HFFc6 (cell line): ENCODE results near the gene OPCML. TPM values are rescaled to one million over a fixed set of nuclear protein-coding genes. Genes with fewer than 3 reads are reported as not detected.

Source experiments
- DNase-seq: peaks from one replicate; pipeline ENCODE4 v3.0.0-alpha.2; 2018
- H3K27ac Mint-ChIP-seq: 2 replicates; pipeline ENCODE4 v1.8.0; 2020; ENCODE audit warnings: mild to moderate bottlenecking, mixed read lengths
- H3K27me3 Mint-ChIP-seq: 2 replicates; pipeline ENCODE4 v1.8.0; 2021; ENCODE audit warnings: mild to moderate bottlenecking, moderate library complexity, mixed read lengths; ENCODE audit not compliant: insufficient read depth
- H3K36me3 Mint-ChIP-seq: 2 replicates; pipeline ENCODE4 v1.8.0; 2021; ENCODE audit warnings: low read depth, mixed read lengths
- H3K4me1 Mint-ChIP-seq: 2 replicates; pipeline ENCODE4 v1.8.0; 2020; ENCODE audit warnings: low read depth, mixed read lengths
- H3K4me3 Mint-ChIP-seq: 2 replicates; pipeline ENCODE4 v1.8.0; 2020; ENCODE audit warnings: mild to moderate bottlenecking, moderate library complexity, mixed read lengths
- H3K9me3 Mint-ChIP-seq: 2 replicates; pipeline ENCODE4 v1.8.0; 2020; ENCODE audit warnings: mild to moderate bottlenecking, mixed read lengths
- total RNA-seq, 6 experiments: library from RNA; stranded (reverse); fragmentation: NEBNext Ultra II Directional; extraction: Animal tissue kit (Norgen Biotek cat#: 25700); gene quantifications; 2 replicates in 1 of 6; 3 replicates in 5 of 6; pipeline ENCODE4 v1.2.3, GENCODE V29; 2021
- TF ChIP-seq, protein P1 (sequence below): fragments of 200-600 bp; sonication (generic); IDR thresholded peaks from 2 replicates; pipeline ENCODE4 v1.5.0; 2021; ENCODE audit warnings: antibody characterized with exemption, mild to moderate bottlenecking

The OPCML gene
- total RNA-seq, 6 experiments from 2014 or later, result 0.11 to 1.7 (median 0.33) TPM

DNA sequence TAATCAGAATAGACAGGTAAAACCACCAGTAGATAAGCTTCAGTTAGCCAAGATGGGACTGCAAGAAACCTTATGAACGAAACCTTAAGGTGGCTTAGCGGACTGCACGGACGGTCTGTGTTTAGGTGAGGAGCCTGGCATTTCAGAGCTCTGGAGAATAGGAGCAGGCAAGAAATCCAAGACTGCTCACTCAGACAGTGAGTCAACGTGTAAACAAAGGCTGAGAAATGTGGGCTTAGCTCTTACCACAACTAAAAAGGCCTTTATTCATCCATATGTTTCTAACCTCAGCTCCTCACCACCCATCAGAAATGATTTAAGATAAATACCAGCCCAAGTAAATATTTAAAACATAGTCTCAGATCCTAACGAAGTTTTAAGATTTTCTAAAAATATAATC is 657.7 kb downstream of the OPCML start:
- TF ChIP-seq, protein P1, sequence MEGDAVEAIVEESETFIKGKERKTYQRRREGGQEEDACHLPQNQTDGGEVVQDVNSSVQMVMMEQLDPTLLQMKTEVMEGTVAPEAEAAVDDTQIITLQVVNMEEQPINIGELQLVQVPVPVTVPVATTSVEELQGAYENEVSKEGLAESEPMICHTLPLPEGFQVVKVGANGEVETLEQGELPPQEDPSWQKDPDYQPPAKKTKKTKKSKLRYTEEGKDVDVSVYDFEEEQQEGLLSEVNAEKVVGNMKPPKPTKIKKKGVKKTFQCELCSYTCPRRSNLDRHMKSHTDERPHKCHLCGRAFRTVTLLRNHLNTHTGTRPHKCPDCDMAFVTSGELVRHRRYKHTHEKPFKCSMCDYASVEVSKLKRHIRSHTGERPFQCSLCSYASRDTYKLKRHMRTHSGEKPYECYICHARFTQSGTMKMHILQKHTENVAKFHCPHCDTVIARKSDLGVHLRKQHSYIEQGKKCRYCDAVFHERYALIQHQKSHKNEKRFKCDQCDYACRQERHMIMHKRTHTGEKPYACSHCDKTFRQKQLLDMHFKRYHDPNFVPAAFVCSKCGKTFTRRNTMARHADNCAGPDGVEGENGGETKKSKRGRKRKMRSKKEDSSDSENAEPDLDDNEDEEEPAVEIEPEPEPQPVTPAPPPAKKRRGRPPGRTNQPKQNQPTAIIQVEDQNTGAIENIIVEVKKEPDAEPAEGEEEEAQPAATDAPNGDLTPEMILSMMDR, result no peak
- Mint-ChIP-seq H3K27ac (no peak overlapping the region), H3K4me3 (no peak overlapping the region; the same call in 1 of the 2 replicates), H3K36me3 (no peaks in the 10 kb centered on the region), H3K9me3 (no peaks in the 10 kb centered on the region; the same call in 1 of the 2 replicates), H3K4me1 (peaks cover 13% of the 10 kb centered on the region), H3K27me3 (peaks cover 5% of the 10 kb centered on the region)
- peak; percentile 67 for DNase-seq

DNA sequence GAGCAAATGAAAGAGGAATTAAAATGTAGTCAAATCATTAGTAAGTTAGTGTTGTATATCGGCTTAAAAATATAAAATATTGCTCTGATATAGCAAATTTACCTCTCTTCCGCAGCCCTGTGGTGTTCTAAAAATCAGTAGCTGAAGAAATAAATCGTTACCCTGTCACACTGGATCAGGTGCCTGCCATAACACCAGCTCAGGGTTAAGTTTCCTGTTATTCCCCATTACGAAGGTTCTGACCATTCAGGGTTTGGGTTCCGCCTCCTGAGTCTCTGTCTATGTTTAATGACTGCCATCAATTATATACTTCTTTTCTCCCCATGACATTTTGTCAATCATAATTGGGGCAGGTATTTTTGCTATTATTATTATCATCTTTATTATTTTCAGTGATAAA is 658.5 kb downstream of the OPCML start:
- Mint-ChIP-seq H3K4me1 (peaks cover 13% of the 10 kb centered on the region), H3K4me3 (no peak overlapping the region), H3K9me3 (no peaks in the 10 kb centered on the region; the same call in 1 of the 2 replicates), H3K27me3 (peaks cover 5% of the 10 kb centered on the region), H3K36me3 (no peaks in the 10 kb centered on the region), H3K27ac (no peak overlapping the region)
- no peak for DNase-seq
- TF ChIP-seq, protein P1, result no peak

DNA sequence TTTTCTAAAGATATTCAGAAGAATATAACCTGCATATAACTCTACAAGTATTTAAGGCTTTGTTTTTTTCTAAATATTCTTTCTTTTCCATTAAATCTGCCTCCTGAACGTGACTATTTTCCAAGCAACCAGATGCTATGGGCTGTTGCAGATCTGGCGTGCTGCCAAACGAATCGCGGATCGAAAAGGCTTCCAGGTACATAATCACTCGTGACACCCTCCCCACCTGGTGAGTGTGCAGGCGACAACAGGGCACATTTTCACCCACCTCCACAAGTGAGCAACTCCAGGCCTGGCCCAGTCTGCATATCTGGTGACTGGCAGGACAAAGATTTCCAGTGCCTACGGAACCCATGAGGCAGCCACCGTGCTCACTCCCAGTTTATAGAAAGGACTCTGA is 660.1 kb downstream of the OPCML start:
- TF ChIP-seq, protein P1, result no peak
- H3K27me3 Mint-ChIP-seq, result no peaks in the 10 kb centered on the region; the same call in 1 of the 2 replicates
- peaks cover 13% of the 10 kb centered on the region for H3K4me1 Mint-ChIP-seq

DNA sequence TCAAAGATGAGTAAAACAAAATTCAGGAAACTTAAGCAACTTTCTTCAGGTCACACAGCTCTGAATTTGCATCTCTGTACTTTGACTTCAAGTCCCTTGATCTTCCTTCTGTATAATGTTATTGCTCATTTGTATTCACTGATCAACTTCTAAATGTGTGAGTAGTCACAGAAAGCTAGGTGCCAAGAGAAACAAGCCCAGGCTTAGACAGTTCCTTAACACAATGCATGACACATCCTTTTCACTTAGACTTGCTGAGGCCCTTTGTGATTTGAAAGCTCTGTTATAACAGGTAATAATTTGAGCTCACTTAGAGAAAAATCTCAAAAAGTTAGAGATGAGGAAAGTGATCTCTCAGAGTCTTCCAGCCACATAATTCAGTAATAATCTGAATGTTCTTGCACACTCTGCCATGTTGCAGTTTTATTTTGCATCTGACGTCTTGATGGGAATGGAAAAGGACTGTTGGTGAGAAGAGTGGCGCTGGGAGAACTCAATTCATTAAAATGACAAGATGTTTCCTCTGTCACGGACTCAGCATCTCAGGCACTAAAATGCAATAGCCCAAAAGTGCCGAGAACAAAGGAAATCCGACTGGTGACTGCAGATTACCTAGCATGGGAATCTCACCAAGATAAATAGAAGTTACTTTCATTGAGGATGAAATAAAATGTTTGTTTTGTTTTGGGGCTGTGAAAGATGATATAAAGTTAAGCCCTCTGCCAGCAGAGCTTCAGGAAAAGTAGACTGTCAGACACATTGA is 665.3 kb downstream of the OPCML start:
- Mint-ChIP-seq H3K27ac (no peak overlapping the region), H3K4me1 (no peaks in the 10 kb centered on the region), H3K27me3 (no peaks in the 10 kb centered on the region; the same call in 1 of the 2 replicates), H3K9me3 (no peaks in the 10 kb centered on the region; the same call in 1 of the 2 replicates), H3K4me3 (no peak overlapping the region), H3K36me3 (no peaks in the 10 kb centered on the region)
- TF ChIP-seq, protein P1, result no peak
- no peak for DNase-seq

More for the DNA sequence above, 660.1 kb downstream of the OPCML start:
- no peak overlapping the region for H3K4me3 Mint-ChIP-seq
- no peak for DNase-seq
- no peaks in the 10 kb centered on the region for H3K9me3 Mint-ChIP-seq
- no peak overlapping the region for H3K27ac Mint-ChIP-seq
- no peaks in the 10 kb centered on the region for H3K36me3 Mint-ChIP-seq

DNA sequence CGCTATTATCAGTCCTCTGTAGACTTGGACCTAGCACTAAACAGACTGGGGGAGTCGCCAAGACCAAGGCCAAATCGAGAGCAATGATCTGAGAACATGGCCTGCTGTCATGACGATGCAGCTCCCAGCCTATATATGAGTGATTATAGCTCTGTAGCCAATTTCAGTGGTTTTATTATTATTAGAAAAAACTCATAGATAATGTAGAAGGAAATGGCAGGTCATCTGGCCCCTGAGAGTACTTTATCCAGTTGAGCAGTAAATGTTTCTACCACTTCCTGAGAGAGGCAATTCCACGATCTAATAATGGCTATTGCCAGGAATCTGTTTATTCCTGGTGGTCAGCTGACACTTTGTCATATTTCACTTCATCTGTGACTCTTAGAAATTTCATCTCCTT is 666.7 kb downstream of the OPCML start:
- no peaks in the 10 kb centered on the region for H3K4me1 Mint-ChIP-seq
- H3K9me3 Mint-ChIP-seq, result no peaks in the 10 kb centered on the region; the same call in 1 of the 2 replicates

More for the DNA sequence above, 666.7 kb downstream of the OPCML start:
- no peak for DNase-seq
- TF ChIP-seq, protein P1, result no peak
- Mint-ChIP-seq H3K36me3 (no peaks in the 10 kb centered on the region), H3K4me3 (no peak overlapping the region), H3K27me3 (no peaks in the 10 kb centered on the region; the same call in 1 of the 2 replicates), H3K27ac (no peak overlapping the region)
